HG03097 (cell line): Measurements from ENCODE around the gene RILPL2.
A peak's percentile ranks its signal among the peaks of the same experiment; 100 is the strongest.
"Not testable (repeated sequence)": the region's sequence is repeated elsewhere in the genome, so short reads cannot be mapped to it uniquely, and the experiment has no call there.

Source experiments
- ATAC-seq: cut with Tn5 transposase; IDR thresholded peaks from one replicate; pipeline ENCODE4 v1.9.1; 2021; ENCODE audit not compliant: unreplicated experiment, low FRiP score

Gene RILPL2, protein sequence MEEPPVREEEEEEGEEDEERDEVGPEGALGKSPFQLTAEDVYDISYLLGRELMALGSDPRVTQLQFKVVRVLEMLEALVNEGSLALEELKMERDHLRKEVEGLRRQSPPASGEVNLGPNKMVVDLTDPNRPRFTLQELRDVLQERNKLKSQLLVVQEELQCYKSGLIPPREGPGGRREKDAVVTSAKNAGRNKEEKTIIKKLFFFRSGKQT

DNA sequence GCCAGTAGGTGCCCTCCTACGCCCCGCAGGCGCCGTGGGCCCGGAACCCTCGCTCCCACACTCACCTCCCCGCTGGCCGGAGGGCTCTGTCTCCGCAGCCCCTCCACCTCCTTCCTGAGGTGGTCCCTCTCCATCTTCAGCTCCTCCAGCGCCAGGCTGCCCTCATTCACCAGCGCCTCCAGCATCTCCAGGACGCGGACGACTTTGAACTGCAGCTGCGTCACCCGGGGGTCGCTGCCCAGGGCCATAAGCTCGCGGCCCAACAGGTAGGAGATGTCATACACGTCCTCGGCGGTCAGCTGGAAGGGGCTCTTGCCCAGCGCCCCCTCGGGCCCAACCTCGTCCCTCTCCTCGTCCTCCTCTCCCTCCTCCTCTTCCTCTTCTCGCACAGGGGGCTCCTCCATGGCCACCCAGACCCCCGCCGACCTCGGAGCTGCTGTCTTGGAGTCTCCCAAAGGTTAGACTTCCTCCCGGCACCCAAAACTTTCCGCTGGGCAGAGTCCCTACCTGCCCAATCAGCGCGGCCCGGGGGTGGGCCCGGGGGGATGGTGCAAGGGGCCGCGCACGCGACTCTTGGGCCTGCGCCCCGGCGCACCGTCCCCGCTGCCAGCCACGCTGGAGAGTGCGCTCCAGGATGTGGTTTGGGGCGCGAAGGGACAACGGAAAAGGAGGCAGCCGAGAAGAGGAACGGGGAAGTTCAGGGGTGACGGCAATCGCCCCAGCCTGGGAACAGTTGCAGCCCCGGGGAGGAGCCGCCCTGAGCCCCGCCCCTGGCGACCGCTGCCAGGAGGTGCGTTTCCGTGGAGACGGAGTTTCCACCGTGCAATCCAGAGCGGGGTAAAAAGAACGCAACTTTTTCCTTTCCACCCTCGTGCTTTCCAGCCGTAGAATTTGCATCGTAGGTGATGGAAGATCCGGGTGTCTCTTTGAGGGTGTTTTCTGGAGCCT lies at the start of gene RILPL2:
Gene RILPL2, minus strand, starts transcription at position 668 of the 948 bp plus-strand sequence. Its CDS starts 264 bp downstream, at position 404.
- peak; percentile 70 for ATAC-seq

- no peak for ATAC-seq
These were observed 49.3 kb upstream of the RILPL2 start for GRCh38 chr12:123485756-123486155.

- ATAC-seq, result no peak
These were observed 47.2 kb upstream of the RILPL2 start for GRCh38 chr12:123483602-123484248.

DNA sequence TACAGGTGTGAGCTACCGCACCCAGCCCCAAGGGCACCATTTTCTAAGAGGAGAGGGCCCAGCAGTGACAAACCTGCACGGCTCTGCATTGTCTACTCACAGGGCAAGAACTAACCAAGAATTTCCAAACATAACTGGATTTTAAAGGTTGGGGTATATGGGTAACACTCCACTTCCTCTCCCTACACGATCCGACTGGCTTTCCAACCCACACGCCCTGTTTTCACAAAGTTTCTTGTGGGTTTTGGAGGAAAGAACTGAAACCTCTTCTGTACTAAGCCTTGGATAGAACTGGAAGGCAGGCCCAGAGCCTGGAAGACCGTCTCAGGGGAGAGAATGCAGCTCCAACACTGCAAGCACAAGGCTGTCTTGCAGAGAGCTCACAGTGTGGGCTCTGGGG lies 46.4 kb upstream of the RILPL2 start:
- ATAC-seq, result no peak

- ATAC-seq, result not testable (repeated sequence)
These were observed 44.8 kb upstream of the RILPL2 start for GRCh38 chr12:123481251-123481650.

DNA sequence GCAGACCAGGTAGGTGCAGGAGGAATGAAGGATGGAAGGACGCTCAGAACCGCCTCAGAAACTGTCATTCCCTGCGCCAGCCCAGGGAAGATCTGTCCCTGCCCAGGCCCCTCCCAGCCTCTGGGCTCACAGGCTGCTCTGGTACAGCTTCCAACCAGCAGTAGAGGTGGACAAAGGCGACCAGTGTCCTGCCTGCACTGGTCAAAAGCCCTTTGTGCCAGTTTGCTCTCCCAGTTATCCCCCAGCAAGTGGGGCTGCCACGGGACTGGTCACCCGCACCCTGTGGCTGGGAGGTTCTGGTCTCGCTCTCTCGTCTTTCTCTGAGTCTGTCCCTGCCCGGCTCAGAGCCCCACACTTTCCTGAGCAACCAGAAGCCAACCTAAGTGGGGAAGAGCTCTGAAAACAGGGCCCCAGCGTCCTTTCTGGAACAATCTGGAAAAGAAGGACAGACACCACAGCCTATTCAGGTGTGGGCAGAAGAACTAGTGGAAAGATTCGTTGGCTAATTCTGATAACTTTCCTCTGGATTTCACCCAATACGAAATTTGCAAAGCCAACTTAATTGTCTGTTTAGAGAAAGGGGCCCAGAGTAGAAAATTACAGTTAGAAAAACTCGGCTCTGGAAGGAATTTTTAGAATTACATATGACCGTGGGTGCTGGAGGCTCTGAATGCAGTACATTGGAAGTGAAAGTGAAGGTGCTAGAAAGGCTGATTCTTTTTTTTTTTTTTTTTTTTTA lies 43.1 kb upstream of the RILPL2 start:
- ATAC-seq, result no peak

- ATAC-seq, result no peak
These were observed 42.3 kb upstream of the RILPL2 start for GRCh38 chr12:123478762-123479161.

DNA sequence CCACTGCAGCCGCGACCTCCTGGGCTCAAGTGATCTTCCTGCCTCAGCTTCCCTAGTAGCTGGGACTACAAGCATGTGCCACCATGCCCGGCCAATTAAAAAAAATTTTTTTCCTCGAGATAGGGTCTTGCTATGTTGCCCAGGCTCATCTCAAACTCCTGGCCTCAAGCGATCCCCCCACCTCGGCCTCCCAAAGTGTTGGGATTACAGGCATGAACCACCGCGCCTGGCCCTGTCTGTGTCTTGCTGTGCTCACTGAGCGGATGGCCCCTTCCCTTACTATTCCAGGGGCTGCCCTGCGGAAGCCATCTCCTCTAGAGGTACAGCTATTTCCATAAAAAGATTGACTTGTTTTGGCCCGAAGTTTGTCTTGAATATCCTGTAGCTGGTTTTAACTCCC lies 41.6 kb upstream of the RILPL2 start:
- no peak for ATAC-seq

GRCh38 chr12:123475246-123475703 lies 38.8 kb upstream of the RILPL2 start:
- ATAC-seq, result no peak

GRCh38 chr12:123474485-123475245 lies 38.2 kb upstream of the RILPL2 start:
- no peak for ATAC-seq

DNA sequence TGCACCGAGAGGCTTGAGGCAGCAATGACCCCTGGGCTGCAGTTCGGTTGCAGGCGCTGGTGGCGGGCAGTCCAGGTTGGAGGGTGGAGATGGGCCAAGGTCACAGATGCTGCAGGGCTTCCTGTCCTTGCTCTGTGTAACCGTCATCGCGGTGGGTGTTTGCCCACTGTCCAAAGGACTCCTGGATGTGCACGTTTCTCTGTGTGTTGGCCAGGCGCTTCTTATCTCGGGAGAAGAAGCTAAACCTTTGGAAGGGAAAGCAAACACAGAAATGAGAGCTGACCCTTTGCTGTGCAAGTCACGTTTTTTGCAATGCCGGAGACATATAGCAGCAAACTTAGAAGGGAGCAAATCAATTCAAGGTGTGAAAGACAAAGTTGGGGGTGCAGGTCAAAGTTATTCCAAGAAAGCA lies 36.0 kb upstream of the RILPL2 start:
- no peak for ATAC-seq

- ATAC-seq, result no peak
These were observed 35.0 kb upstream of the RILPL2 start for GRCh38 chr12:123471374-123472068.

DNA sequence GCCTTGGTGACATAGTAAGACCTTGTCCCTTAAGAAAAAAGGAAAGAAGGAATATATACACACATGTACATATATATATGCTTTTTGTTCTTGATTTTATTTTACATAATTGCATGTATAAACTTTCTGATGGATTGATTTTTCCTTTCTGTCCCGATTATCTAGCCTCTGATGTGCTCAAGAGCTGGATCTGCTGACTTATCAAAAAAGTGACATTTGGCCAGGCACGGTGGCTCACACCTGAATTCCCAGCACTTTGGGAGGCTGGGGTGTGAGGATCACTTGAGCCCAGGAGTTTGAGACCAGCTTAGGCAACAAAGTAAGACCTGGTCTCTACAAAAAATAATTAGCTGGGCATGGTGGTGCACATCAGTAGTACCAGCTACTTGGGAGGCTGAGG lies 33.5 kb upstream of the RILPL2 start:
- no peak for ATAC-seq

DNA sequence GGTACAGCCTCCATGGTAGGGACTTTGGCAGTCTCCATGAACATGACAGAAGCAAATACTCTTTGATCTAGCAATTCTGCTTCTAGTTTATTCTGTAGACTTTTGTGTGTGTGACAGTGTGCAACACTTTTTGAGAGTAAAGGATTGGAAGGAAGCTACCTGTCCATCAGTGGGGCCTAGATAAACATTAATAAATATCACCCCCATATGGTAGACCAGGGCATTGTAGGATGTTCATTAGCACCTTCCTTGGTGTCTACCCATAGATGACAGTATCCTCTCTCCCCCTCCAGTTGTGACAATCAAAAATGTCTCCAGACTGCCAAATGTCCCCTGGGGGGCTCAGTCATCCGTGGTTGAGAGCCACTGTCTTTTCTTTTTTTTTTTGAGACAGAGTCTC lies 32.3 kb upstream of the RILPL2 start:
- ATAC-seq, result peak; percentile 66

DNA sequence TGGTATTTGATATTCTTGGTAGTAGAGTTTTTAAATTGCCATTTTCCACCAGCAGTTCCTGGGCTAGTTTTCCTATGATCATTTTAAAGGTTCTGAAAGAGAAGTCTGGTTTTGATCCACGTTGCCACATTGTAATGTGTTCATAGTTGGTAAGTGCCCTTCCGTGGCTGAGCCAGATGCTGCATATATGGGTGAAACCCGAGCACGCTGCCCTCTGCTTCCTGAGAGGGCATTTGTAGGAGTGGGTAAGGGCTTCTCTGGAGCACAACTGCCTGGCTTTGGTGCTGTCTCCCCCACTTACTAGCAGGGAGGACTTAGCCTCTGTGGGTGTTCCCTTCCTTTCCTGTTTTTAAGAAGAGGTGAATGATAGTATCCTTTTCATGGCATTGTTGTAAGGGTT lies 28.6 kb upstream of the RILPL2 start:
- ATAC-seq, result no peak

DNA sequence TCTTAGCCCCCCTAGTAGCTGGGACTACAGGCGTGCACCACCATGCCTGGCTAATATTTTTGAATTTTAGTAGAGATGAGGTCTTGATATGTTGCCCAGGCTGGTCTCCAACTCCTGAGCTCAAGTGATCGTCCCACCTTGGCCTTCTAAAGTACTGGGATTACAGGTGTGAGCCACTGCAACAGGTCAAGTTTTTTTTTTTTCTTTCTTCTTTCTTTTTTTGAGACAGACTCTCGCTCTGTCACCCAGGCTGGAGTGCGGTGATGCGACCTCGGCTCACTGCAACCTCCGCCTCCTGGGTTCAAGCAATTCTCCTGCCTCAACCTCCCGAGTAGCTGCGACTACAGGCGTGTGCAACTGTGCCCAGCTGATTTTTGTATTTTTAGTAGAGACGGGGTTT lies 26.7 kb upstream of the RILPL2 start:
- not testable (repeated sequence) for ATAC-seq

- peak; percentile 44 for ATAC-seq
These were observed 21.7 kb upstream of the RILPL2 start, which contains the start of gene SNRNP35 for GRCh38 chr12:123457980-123458779. TSS of gene SNRNP35 (plus strand) at chr12:123458139. CDS start at chr12:123465541, 7,402 bp downstream.

GRCh38 chr12:123453165-123453564 lies 16.7 kb upstream of the RILPL2 start:
- no peak for ATAC-seq

DNA sequence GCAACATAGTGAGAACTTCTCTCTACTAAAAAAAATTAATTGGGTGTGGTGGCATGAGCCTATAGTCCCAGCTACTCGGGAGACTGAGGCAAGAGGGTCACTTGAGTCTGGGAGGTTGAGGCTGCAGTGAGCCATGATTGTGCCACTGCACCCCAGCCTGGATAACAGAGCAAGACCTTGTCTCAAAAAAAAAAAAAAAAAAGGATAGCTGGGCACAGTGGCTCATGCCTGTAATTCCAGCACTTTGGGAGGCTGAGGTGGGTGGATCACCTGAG lies 15.7 kb upstream of the RILPL2 start:
- ATAC-seq, result not testable (repeated sequence)
